WTC11 (cell line): ENCODE measurements around the gene ZNF428.
"Not testable (repeated sequence)": the region's sequence is repeated elsewhere in the genome, so short reads cannot be mapped to it uniquely, and the experiment has no call there.

Experiments
- CBFB ChIP-seq: sonication (generic); formaldehyde crosslinking; IDR thresholded peaks from 2 replicates; pipeline ENCODE4 v1.8.1; 2022; ENCODE audit warnings: mild to moderate bottlenecking, low read depth, missing genetic modification reagents
- CREB1 ChIP-seq: sonication (generic); formaldehyde crosslinking; IDR thresholded peaks from 2 replicates; pipeline ENCODE4 v1.8.0; 2023; ENCODE audit warnings: mild to moderate bottlenecking, missing genetic modification reagents
- RELA ChIP-seq: sonication (generic); formaldehyde crosslinking; IDR thresholded peaks from 2 replicates; pipeline ENCODE4 v1.8.1; 2022; ENCODE audit warnings: missing genetic modification reagents, mild to moderate bottlenecking, borderline replicate concordance
- TEAD1 ChIP-seq: sonication (generic); formaldehyde crosslinking; IDR thresholded peaks from 2 replicates; pipeline ENCODE4 v1.8.0; 2022; ENCODE audit warnings: mild to moderate bottlenecking, missing genetic modification reagents
- ZBTB21 ChIP-seq: sonication (generic); formaldehyde crosslinking; IDR thresholded peaks from 2 replicates; pipeline ENCODE4 v1.8.1; 2023; ENCODE audit warnings: mild to moderate bottlenecking, missing genetic modification reagents, borderline replicate concordance
- ZNF219 ChIP-seq: sonication (generic); formaldehyde crosslinking; IDR thresholded peaks from 2 replicates; pipeline ENCODE4 v1.8.0; 2023; ENCODE audit warnings: missing genetic modification reagents, mild to moderate bottlenecking, borderline replicate concordance
- ZNF232 ChIP-seq: sonication (generic); formaldehyde crosslinking; IDR thresholded peaks from 2 replicates; pipeline ENCODE4 v1.8.0; 2022; ENCODE audit warnings: mild to moderate bottlenecking, missing genetic modification reagents
- TF ChIP-seq, protein P1 (sequence below): fragments of 200-600 bp; IDR thresholded peaks from 2 replicates; pipeline ENCODE4 v1.8.0; 2022; ENCODE audit warnings: antibody characterized with exemption
- TF ChIP-seq, protein P2 (sequence below): sonication (generic); formaldehyde crosslinking; IDR thresholded peaks from 2 replicates; pipeline ENCODE4 v1.8.0; 2022; ENCODE audit warnings: mild to moderate bottlenecking, missing genetic modification reagents
- TF ChIP-seq, protein P3 (sequence below): sonication (generic); formaldehyde crosslinking; IDR thresholded peaks from 2 replicates; pipeline ENCODE4 v1.8.1; 2023; ENCODE audit warnings: mild to moderate bottlenecking, missing genetic modification reagents, moderate library complexity
- TF ChIP-seq, protein P4 (sequence below): fragments of 250-450 bp; sonication (Bioruptor Pico); IDR thresholded peaks from 2 replicates; pipeline ENCODE4 v1.9.0; 2021; ENCODE audit warnings: mild to moderate bottlenecking
- TF ChIP-seq, protein P5 (sequence below): sonication (generic); formaldehyde crosslinking; IDR thresholded peaks from 2 replicates; pipeline ENCODE4 v1.8.0; 2022; ENCODE audit warnings: mild to moderate bottlenecking, missing genetic modification reagents
- TF ChIP-seq, protein P6 (sequence below): sonication (generic); formaldehyde crosslinking; conservative IDR thresholded peaks from 2 replicates; pipeline ENCODE4 v1.8.1; 2022; ENCODE audit warnings: mild to moderate bottlenecking, missing genetic modification reagents

DNA sequence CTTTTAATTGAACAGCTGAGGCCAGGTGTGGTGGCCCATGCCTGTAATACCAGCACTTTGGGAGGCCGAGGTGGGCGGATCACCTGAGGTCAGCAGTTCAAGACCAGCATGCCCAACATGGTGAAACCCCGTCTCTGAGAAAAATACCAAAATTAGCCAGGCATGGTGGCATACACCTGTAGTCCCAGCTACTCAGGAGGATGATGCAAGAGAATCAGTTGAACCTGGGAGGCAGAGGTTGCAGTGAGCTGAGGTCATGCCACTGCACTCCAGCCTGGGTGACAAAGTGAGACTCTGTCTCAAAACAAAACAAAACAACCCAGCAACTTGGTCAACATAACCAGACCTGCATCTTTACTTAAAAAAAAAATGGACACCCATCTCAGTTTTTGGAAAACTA, 32.4 kb downstream of the ZNF428 start:
- TF ChIP-seq, protein P1, sequence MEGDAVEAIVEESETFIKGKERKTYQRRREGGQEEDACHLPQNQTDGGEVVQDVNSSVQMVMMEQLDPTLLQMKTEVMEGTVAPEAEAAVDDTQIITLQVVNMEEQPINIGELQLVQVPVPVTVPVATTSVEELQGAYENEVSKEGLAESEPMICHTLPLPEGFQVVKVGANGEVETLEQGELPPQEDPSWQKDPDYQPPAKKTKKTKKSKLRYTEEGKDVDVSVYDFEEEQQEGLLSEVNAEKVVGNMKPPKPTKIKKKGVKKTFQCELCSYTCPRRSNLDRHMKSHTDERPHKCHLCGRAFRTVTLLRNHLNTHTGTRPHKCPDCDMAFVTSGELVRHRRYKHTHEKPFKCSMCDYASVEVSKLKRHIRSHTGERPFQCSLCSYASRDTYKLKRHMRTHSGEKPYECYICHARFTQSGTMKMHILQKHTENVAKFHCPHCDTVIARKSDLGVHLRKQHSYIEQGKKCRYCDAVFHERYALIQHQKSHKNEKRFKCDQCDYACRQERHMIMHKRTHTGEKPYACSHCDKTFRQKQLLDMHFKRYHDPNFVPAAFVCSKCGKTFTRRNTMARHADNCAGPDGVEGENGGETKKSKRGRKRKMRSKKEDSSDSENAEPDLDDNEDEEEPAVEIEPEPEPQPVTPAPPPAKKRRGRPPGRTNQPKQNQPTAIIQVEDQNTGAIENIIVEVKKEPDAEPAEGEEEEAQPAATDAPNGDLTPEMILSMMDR, result not testable (repeated sequence)
- not testable (repeated sequence) for TF ChIP-seq CBFB (CRISPR knock-in tag); ZNF232; CREB1 (CRISPR knock-in tag); ZBTB21 (CRISPR knock-in tag); TEAD1 (CRISPR knock-in tag); RELA (CRISPR knock-in tag); ZNF219 (CRISPR knock-in tag)
- TF ChIP-seq, protein P2, sequence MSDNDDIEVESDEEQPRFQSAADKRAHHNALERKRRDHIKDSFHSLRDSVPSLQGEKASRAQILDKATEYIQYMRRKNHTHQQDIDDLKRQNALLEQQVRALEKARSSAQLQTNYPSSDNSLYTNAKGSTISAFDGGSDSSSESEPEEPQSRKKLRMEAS (CRISPR knock-in tag), result not testable (repeated sequence)
- TF ChIP-seq, protein P3, sequence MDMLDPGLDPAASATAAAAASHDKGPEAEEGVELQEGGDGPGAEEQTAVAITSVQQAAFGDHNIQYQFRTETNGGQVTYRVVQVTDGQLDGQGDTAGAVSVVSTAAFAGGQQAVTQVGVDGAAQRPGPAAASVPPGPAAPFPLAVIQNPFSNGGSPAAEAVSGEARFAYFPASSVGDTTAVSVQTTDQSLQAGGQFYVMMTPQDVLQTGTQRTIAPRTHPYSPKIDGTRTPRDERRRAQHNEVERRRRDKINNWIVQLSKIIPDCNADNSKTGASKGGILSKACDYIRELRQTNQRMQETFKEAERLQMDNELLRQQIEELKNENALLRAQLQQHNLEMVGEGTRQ (CRISPR knock-in tag), result not testable (repeated sequence)
- TF ChIP-seq, protein P4, sequence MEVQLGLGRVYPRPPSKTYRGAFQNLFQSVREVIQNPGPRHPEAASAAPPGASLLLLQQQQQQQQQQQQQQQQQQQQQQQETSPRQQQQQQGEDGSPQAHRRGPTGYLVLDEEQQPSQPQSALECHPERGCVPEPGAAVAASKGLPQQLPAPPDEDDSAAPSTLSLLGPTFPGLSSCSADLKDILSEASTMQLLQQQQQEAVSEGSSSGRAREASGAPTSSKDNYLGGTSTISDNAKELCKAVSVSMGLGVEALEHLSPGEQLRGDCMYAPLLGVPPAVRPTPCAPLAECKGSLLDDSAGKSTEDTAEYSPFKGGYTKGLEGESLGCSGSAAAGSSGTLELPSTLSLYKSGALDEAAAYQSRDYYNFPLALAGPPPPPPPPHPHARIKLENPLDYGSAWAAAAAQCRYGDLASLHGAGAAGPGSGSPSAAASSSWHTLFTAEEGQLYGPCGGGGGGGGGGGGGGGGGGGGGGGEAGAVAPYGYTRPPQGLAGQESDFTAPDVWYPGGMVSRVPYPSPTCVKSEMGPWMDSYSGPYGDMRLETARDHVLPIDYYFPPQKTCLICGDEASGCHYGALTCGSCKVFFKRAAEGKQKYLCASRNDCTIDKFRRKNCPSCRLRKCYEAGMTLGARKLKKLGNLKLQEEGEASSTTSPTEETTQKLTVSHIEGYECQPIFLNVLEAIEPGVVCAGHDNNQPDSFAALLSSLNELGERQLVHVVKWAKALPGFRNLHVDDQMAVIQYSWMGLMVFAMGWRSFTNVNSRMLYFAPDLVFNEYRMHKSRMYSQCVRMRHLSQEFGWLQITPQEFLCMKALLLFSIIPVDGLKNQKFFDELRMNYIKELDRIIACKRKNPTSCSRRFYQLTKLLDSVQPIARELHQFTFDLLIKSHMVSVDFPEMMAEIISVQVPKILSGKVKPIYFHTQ, result not testable (repeated sequence)
- TF ChIP-seq, protein P5, sequence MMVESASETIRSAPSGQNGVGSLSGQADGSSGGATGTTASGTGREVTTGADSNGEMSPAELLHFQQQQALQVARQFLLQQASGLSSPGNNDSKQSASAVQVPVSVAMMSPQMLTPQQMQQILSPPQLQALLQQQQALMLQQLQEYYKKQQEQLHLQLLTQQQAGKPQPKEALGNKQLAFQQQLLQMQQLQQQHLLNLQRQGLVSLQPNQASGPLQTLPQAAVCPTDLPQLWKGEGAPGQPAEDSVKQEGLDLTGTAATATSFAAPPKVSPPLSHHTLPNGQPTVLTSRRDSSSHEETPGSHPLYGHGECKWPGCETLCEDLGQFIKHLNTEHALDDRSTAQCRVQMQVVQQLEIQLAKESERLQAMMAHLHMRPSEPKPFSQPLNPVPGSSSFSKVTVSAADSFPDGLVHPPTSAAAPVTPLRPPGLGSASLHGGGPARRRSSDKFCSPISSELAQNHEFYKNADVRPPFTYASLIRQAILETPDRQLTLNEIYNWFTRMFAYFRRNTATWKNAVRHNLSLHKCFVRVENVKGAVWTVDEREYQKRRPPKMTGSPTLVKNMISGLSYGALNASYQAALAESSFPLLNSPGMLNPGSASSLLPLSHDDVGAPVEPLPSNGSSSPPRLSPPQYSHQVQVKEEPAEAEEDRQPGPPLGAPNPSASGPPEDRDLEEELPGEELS (CRISPR knock-in tag), result not testable (repeated sequence)
- TF ChIP-seq, protein P6, sequence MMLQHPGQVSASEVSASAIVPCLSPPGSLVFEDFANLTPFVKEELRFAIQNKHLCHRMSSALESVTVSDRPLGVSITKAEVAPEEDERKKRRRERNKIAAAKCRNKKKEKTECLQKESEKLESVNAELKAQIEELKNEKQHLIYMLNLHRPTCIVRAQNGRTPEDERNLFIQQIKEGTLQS (CRISPR knock-in tag), result not testable (repeated sequence)
